Ishikawa (cell line): Measurements from ENCODE around the gene AK5.

Source experiments
- EGR1 ChIP-seq: IDR thresholded peaks from 2 replicates; pipeline ENCODE4 v1.6.1; 2012
- REST ChIP-seq: IDR thresholded peaks from 2 replicates; pipeline ENCODE4 v1.6.1; 2012; ENCODE audit warnings: low read depth, mild to moderate bottlenecking
- TCF12 ChIP-seq: IDR thresholded peaks from 2 replicates; pipeline ENCODE4 v1.6.1; 2012; ENCODE audit warnings: low read depth
- USF1 ChIP-seq: IDR thresholded peaks from 2 replicates; pipeline ENCODE4 v1.6.1; 2012

GRCh38 chr1:77303387-77303786 lies 21.6 kb downstream of the AK5 start:
- TF ChIP-seq REST (no peak), EGR1 (no peak), USF1 (no peak), TCF12 (no peak)
